Neural crest cell (in vitro differentiated cells): ENCODE measurements around the gene ADCY2. TPM values are rescaled to one million over a fixed set of nuclear protein-coding genes. Genes with fewer than 3 reads are reported as not detected.

Experiments
- DNase-seq: peaks from one replicate; pipeline ENCODE4 v3.0.0; 2021; ENCODE audit warnings: low read depth, mixed read lengths, low spot score
- H3K27ac Mint-ChIP-seq: one replicate; pipeline ENCODE4 v1.8.0; 2021; ENCODE audit warnings: mild to moderate bottlenecking, mixed read lengths; ENCODE audit not compliant: unreplicated experiment
- H3K27me3 Mint-ChIP-seq: 2 replicates; pipeline ENCODE4 v1.8.0; 2021; ENCODE audit warnings: low read depth, mild to moderate bottlenecking, mixed read lengths
- H3K36me3 Mint-ChIP-seq: 2 replicates; pipeline ENCODE4 v1.8.0; 2021; ENCODE audit warnings: low read depth, mild to moderate bottlenecking, mixed read lengths
- H3K4me1 Mint-ChIP-seq: 2 replicates; pipeline ENCODE4 v1.8.0; 2021; ENCODE audit warnings: mixed read lengths
- H3K4me3 Mint-ChIP-seq: one replicate; pipeline ENCODE4 v1.8.0; 2021; ENCODE audit warnings: mild to moderate bottlenecking, mixed read lengths
- H3K9me3 Mint-ChIP-seq: 2 replicates; pipeline ENCODE4 v1.8.0; 2021; ENCODE audit warnings: mixed read lengths
- CTCF ChIP-seq: fragments of 200-600 bp; sonication (generic); conservative IDR thresholded peaks from 2 replicates; pipeline ENCODE4 v1.5.0; 2021; ENCODE audit warnings: antibody characterized with exemption, mild to moderate bottlenecking
- total RNA-seq: library from RNA; stranded (reverse); gene quantifications from 2 replicates; pipeline ENCODE4 v1.2.1, GENCODE V29; 2021

ADCY2 gene
- total RNA-seq, 1 donor from 2014 or later, result 3.5 TPM

DNA sequence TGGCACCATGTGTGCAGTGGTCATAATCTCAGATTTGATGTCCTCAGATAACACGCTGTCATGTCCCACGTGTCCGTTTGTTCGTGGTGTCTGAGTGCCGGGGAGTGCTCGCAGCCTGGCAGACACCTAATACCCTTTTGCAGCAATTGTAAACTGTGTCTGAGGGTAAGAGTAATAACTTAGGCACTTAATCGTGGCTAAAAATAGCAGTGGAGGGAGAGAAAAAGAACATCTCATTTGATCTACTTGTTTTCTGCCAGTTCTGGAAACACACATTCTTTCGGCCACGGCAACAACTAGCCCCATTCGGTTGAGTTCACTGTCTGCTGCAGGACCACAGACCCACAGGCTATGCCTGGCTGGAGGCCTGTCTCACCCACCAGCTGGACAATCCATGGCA, 16.5 kb downstream of the ADCY2 start:
- H3K36me3 Mint-ChIP-seq, result no peaks in the 10 kb centered on the region
- no peaks in the 10 kb centered on the region for H3K9me3 Mint-ChIP-seq
- peaks cover 5% of the 10 kb centered on the region for H3K27me3 Mint-ChIP-seq
- DNase-seq, result no peak
- no peak overlapping the region for H3K27ac Mint-ChIP-seq
- peaks cover 23% of the 10 kb centered on the region for H3K4me1 Mint-ChIP-seq
- no peak for TF ChIP-seq CTCF
- no peak overlapping the region for H3K4me3 Mint-ChIP-seq

DNA sequence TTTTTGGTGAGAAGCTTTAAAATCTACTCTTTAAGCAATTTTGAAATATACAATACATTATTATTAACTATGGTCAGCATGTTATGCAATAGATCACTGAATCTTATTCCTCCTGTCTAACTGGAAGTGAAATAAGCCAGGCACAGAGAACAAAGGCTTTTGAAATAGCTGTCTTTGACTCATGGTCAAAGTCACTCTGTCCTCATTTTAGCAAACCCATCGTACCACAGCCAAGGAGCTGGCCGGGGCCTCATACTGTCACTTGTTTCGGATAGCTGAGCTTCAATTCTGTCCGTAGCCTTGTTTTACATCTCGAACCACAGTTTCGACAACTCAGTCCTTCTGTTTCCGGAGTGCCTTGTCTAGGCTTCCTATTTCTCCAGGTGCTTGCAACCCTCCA, 19.2 kb downstream of the ADCY2 start:
- no peak for DNase-seq
- Mint-ChIP-seq H3K9me3 (no peaks in the 10 kb centered on the region), H3K27ac (no peak overlapping the region), H3K27me3 (peaks cover 16% of the 10 kb centered on the region), H3K4me3 (no peak overlapping the region), H3K36me3 (no peaks in the 10 kb centered on the region), H3K4me1 (peaks cover 35% of the 10 kb centered on the region)
- TF ChIP-seq CTCF, result no peak

DNA sequence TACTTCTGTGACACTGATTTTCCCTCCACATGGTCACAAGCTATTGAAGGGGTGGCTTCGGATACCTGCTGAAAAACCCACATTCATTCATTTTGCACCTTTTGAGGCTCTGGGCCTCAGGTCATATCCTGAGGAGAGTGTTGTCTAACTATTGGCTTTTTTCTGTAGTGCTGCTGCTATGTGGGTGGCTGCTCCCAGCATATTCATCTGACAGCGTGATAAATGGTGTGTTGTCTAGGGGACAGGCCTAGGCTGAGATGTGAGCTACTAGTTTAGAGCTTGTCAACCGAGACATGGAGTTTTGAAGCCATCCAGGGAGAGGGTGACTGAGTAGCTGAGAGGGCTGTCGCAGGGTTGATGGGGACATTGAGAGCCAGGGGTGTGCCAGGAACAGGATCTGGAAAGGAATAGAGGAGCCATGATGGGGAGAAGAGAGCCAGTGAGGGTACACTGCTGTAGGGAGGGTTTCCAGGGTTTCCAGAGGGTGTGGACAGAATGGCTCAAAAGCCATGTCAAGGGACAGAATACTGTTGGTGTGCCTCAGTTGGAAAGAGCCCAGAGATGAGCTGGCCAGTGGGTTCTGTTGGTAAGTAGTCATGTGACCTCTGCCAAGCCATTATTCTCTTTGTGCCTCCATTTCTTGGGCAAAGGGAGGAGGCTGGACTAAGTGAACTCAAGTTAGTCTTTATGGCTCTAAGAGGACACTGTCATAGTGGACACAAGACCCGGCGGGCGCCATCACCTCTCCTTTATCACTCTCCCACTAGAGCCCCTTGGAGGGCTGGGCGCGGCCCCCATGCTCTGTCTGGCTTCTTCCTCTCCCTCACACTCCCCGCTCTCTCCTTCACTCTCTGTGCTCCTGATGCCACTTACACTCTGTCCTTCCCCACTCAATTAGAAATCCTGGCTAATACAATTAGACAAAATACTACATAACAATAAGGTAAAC, 19.9 kb downstream of the ADCY2 start:
- H3K27ac Mint-ChIP-seq, result peak overlapping the region; percentile 23
- H3K9me3 Mint-ChIP-seq, result no peaks in the 10 kb centered on the region
- no peak overlapping the region for H3K4me3 Mint-ChIP-seq
- H3K27me3 Mint-ChIP-seq, result peaks cover 22% of the 10 kb centered on the region
- peaks cover 39% of the 10 kb centered on the region for H3K4me1 Mint-ChIP-seq
- DNase-seq, result no peak
- H3K36me3 Mint-ChIP-seq, result no peaks in the 10 kb centered on the region
- no peak for TF ChIP-seq CTCF

- Mint-ChIP-seq H3K4me1 (peaks cover 43% of the 10 kb centered on the region), H3K36me3 (no peaks in the 10 kb centered on the region), H3K27me3 (peaks cover 30% of the 10 kb centered on the region), H3K4me3 (no peak overlapping the region), H3K27ac (no peak overlapping the region), H3K9me3 (no peaks in the 10 kb centered on the region)
- no peak for DNase-seq
- no peak for TF ChIP-seq CTCF
Measured at GRCh38 chr5:7418276-7418675, 22.3 kb downstream of the ADCY2 start.

DNA sequence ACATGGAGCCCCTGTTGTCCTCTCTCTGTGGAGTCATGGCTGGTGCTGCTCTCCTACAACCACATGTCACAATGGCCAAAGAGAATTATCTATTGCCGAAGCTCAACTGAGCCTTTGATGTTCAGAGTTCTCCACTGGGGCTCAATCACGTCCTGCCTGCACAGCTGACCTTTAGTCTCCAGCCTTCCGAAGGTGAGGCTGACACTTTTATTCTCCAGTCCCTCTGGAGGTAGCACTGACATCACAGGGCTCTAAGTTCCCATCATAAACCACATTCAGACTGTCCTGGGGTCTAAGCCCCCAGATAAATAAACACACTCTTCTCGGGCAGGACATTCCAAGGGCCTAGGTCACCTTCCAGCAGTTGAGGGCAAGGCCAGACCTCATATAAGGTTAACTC, 23.4 kb downstream of the ADCY2 start:
- no peak for DNase-seq
- TF ChIP-seq CTCF, result no peak
- peaks cover 43% of the 10 kb centered on the region for H3K4me1 Mint-ChIP-seq
- no peak overlapping the region for H3K27ac Mint-ChIP-seq
- no peak overlapping the region for H3K4me3 Mint-ChIP-seq
- H3K36me3 Mint-ChIP-seq, result no peaks in the 10 kb centered on the region
- peaks cover 30% of the 10 kb centered on the region for H3K27me3 Mint-ChIP-seq
- H3K9me3 Mint-ChIP-seq, result no peaks in the 10 kb centered on the region
